Adipose tissue (tissue), 3 donors: ENCODE measurements around the gene DYRK1B. TPM values are rescaled to one million over a fixed set of nuclear protein-coding genes. Genes with fewer than 3 reads are reported as not detected.
"Not testable (repeated sequence)": the region's sequence is repeated elsewhere in the genome, so short reads cannot be mapped to it uniquely, and the experiment has no call there.

ENCODE experiments used
- H3K27ac ChIP-seq: one replicate; pipeline ENCODE4 v1.5.1; 2013; ENCODE audit warnings: low read depth, low read length
- WGBS, 3 donors: extraction: QIAGEN DNeasy Blood & Tissue Kit; methylation state at CpG; one replicate each; pipeline ENCODE4 v1.1.7; 2013; 5-methylcytosine and 5-hydroxymethylcytosine counted together
- polyA plus RNA-seq, 3 donors: library from polyadenylated mRNA; stranded (reverse); fragments of 200-250 nt; gene quantifications; one replicate each; pipeline ENCODE4 v1.2.3, GENCODE V29; 2013
- donor health status: healthy with polysubstance abuse.
- donor health status: Bipolar disorder and iron deficiency.
- donor health status: healthy.

The DYRK1B gene
- 10 to 100 TPM in 1 of 3 donors, 1 to 10 TPM in 2; 5.4 to 16.4 (median 7.4) TPM for polyA plus RNA-seq

DNA sequence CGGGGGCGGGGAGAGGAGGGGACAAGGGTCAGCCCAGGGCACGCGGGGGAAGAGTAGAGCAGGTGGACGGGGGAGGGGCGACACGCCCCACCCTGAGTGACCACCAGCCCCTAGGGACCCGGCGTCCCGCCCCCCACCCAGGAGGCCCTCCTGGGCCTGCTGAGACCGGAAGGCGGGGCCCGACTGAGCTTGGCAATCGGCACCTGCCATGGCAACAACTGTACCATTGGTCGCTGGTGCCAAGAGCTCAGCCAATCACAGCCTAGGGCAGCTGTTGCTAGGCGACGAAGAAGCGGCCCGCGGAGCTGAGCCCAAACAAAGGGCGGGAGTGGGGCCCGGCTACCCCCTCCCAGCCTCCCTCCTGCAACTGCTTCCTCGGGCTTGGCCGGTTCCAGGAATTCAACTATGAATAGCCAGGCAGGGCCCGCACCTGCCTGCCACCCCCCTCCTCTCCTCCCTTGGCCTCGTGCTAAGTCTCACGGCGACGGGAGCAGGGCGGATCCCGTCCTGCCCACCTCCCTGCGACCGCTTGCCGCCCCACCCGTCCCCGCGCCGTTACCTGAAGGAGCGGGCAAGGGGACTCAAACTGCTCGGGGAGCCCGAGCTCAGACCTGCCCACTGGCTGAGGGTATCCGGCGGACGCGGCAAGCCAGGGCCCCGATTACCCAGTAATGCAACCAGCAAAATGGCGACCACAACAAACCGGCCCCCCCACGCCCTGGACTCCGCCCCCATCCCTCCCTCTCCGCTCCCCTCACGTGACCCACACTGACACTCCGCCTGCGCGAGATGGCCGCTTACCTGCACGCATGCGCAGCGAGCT, at the start of gene DYRK1B:
TSS of gene DYRK1B (minus strand) at position 699 of the 823 bp plus-strand sequence. CDS start 2,295 bp downstream, outside the sequence.
- H3K27ac ChIP-seq = no peak within 1 kb of the TSS
- WGBS, 3 donors = 0% methylated on average over 52 to 58 of the region's 59 CpGs

DNA sequence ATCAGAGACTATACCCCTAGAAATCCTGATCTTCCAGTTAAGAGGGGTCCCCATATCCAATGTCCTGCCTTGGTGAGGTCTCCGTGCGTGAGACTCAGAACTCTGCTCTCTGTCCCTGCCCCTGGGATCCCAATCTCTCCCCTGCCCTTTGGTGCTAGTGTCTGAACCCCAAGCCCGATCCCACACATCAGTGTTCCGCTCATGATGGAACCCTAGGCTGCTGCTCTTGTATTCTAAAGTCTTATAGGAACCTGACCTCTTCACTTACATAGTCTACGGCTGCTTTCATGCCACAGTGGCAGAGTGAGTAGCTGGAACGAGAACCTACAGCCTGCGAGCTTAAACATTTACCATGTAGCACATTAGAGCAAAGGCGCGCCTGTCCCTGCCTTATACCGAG, 48.7 kb upstream of the DYRK1B start:
- 74 to 91% (median 82%) methylated on average over 4 to 6 of the region's 10 CpGs for WGBS, 3 donors
- H3K27ac ChIP-seq = not testable (repeated sequence)

DNA sequence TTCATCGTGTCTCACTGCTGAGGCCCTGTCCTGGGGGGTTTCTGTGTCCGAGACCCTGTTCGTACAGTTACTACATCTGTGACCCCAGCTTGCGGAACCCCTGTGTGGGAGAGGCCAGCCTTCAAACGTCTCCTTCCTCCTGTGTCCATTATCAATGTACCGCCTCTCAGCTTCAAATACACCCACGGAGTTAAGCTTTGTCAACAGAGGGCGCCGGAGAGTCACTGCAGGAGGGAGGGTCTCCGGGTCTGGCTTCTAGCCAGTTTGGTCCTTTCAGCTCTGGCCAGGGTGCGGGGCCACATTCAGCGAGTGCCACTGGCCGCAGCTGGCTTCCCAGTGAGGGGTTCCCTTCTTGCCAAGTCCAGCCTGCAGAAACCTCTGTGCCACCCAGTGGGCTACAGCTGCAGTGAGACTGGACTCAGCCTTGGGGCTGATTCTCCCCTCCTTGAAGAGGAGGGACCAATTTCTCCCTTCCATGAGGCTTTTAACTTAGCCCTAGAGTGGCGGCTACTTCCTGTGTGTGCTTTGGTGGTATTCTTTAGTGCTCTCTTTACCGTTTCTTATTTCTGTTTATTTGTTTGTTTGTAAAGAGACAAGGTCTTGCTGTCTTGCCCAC, 47.6 kb upstream of the DYRK1B start:
- not testable (repeated sequence) for H3K27ac ChIP-seq
- 4 to 13% (median 8%) methylated on average over 15 of the region's 15 CpGs for WGBS, 3 donors

DNA sequence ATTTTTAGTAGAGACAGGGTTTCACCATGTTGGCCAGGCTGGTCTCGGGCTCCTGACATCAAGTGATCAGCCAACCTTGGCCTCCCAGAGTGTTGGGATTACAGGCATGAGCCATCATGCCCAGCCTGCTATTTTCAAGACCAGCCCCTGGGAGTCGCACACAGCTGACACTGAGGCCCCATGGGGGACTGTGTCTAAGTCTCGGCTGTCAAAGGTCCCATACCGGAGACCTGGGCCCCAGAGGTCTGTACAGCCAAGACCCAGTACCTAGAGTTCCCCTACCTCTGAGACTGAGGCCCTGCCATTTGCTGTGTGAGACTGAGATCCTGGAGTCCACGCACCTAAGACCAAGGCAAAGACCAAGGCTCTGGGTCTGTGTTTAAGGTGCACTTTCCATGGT, 46.3 kb upstream of the DYRK1B start:
- H3K27ac ChIP-seq = not testable (repeated sequence)
- 86 to 96% (median 87%) methylated on average over 4 of the region's 5 CpGs for WGBS, 3 donors

DNA sequence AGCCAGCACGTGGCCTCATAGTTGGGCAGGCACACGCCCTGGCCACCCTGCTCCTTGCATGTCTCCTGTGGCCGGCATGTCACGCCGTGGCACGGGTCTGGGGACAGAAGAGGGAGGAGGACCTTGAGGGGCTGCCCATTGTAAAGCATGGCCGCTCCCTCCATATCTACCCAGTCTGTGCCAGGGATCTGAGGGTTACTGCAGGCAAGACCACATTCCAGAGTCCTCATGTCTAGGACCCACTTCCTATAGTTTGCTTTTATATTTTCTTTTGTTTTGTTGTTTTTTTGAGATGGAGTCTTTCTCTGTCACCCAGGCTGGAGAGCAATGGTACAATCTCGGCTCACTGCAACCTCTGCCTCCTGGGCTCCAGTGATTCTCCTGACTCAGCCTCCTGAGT, 45.8 kb upstream of the DYRK1B start:
- 100% methylated on average over 1 to 2 of the region's 8 CpGs; no CpG with 5 or more reads in 1 of the 3 donors for WGBS, 3 donors
- not testable (repeated sequence) for H3K27ac ChIP-seq

DNA sequence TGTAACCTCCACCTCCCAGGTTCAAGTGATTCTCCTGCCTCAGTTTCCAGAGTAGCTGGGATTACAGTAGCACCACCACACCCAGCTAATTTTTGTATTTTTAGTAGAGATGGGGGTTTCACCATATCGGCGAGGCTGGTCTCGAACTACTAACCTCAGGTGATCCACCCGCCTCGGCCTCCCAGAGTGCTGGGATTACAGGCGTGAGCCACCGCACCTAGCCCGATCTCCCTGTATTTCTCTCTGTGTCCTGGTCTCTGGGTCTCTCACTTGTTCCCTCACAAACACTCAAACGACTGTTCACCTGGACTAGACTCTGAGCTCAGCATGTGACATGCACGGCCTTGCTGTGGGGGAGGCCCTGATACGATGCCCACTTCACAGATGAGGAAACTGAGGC, 44.9 kb upstream of the DYRK1B start:
- H3K27ac ChIP-seq = not testable (repeated sequence)

DNA sequence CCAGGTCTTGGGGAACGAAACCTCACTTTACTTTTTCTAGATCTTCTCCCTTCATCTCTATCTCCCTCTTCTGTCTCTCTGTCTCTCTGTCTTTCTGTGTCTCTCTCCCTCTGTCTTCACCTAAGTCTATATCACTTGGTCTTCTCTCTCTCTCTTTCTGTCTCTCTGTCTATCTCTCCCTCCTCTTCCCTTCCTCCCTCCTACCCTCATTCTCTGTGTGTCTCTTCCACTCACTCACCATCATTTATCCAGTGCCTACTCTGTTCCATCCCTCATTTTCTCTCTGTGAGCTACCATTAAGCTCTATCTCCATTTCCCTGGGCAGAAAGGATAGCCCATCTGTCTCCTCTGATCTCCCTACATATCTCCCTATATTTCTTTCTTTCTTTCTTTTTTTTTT, 44.4 kb upstream of the DYRK1B start:
- 88 to 100% (median 89%) methylated on average over 1 of the region's 1 CpG for WGBS, 3 donors
- H3K27ac ChIP-seq = no peak overlapping the region

More for the DNA sequence above, 44.9 kb upstream of the DYRK1B start:
- WGBS, 3 donors = 83 to 93% (median 85%) methylated on average over 10 to 11 of the region's 11 CpGs

DNA sequence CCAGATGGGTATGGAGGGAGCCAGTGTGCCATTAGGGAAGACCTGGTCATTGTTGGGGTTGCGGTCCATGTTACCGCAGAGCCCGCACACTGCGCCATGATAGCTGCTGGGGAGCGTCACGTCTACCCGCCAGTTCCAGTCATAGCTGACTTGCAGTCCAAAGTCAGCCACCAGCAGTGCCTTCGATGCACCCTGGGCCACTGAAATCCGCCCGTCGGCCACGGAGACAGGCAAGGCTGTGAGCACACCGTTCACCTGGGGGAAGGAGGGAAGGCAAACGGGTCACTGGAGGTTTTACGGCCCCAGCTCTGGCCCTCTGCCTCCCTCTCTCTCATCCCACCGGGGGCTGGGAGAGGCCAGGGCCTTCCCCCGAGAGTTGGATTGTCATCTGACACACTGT, 44.0 kb upstream of the DYRK1B start:
- 84 to 88% (median 85%) methylated on average over 13 to 15 of the region's 17 CpGs for WGBS, 3 donors
- H3K27ac ChIP-seq = not testable (repeated sequence)

DNA sequence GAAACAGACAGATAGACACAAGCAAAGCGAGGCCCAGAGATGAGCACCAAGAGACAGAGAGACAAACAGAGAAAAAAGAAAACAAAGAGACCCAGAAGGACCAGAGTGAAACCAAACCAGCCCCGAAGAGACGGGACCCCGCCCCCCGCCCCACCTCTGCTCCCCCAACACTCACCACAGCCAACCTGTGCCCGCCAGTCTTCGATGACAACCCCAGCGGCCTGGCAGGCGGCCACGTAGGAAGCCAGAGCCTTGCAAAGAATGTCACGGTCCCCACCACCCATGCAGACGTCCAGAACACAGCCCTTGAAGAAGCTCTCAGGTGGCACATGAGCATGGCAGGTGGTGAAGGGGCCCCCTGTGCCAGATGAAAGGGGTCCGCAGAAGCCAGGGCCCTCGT, 43.5 kb upstream of the DYRK1B start:
- 70 to 80% (median 73%) methylated on average over 10 to 14 of the region's 14 CpGs for WGBS, 3 donors

DNA sequence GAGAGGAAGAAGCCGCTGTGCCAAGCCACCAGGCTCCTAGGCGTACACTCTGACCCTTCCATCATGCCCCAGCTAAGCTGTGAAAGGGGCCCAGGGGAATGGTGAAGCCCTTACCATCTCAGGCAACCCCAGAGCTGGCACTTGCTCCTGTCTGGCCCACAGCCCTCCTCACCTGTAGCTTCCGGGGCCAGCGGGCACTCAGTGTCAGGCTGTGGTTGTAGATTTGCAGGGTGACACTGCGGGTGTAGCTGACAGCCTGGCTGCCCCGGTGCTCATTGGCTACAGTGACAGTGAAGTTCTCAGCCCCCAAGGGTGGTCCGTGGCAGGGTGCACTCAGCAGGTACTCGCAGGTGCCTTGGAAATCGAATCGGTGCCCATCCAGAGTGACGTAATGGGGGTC, 42.5 kb upstream of the DYRK1B start:
- WGBS, 3 donors = 87 to 96% (median 93%) methylated on average over 2 of the region's 11 CpGs

More for the DNA sequence above, 43.5 kb upstream of the DYRK1B start:
- H3K27ac ChIP-seq = not testable (repeated sequence)

DNA sequence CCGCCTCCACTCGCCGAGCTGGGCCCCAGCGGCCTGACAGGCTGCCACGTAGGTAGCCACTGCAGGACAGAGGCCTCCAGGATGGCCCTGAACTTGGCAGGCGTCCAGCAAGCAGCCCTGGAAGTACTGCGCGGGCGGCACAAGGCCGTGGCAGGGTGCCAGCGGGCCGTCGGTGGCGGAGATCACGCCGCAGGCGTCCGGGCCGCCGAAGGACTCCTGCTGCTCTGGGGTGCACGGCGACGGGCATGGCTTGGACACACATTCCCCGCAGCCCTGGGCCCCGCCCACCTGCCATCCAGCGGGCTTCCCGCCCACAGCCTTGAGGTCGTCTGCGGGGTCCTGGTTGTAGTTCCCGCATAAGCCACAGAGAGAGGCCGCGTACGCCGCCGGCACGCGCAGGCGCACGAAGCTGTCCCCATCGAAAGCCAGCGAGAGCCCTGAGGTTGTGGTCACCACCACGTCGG, 41.5 kb upstream of the DYRK1B start:
- WGBS, 3 donors = 48 to 60% (median 48%) methylated on average over 30 to 43 of the region's 43 CpGs
- not testable (repeated sequence) for H3K27ac ChIP-seq

More for the DNA sequence above, 42.5 kb upstream of the DYRK1B start:
- not testable (repeated sequence) for H3K27ac ChIP-seq

DNA sequence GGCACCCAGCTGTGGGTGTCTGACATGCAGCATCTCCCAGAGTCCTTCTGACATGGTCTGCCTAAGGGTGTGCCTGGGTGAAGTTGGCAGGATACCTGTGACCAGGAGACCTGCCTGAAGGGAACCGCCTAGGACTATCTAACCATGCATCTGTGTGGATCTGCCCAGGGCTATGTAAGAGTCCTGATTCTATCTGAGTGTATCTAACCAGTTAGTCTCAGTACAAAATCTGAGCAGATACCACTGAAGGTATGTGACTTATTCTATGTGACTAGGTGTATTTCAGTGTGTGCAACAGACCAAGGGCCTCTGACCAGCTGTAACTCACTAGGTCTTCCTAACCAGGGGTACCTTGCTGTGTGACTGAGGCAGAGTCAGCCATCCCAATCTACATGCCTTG, 40.4 kb upstream of the DYRK1B start:
- 81 to 90% (median 86%) methylated on average over 1 of the region's 1 CpG for WGBS, 3 donors
- H3K27ac ChIP-seq = no peak overlapping the region

DNA sequence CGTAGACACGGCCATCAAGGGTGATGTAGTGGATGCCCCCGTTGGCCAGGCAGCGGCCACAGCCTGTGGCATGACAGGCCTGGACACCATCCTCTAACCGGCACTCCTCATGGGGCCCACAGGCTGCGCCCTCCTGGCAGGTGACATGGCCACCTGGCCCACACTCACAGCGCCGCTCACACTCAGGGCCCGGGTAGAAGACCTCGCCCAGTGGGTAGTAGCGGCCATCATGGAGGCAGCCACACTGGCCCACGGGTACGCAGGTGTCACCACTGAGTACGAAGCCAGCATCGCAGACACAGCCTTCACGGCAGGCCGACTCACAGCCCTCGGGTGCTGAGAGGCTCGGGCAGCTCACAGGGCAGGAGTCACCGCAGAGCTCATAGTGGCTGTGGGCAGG, 39.4 kb upstream of the DYRK1B start:
- 90 to 94% (median 92%) methylated on average over 20 of the region's 20 CpGs for WGBS, 3 donors
- H3K27ac ChIP-seq = no peak overlapping the region

DNA sequence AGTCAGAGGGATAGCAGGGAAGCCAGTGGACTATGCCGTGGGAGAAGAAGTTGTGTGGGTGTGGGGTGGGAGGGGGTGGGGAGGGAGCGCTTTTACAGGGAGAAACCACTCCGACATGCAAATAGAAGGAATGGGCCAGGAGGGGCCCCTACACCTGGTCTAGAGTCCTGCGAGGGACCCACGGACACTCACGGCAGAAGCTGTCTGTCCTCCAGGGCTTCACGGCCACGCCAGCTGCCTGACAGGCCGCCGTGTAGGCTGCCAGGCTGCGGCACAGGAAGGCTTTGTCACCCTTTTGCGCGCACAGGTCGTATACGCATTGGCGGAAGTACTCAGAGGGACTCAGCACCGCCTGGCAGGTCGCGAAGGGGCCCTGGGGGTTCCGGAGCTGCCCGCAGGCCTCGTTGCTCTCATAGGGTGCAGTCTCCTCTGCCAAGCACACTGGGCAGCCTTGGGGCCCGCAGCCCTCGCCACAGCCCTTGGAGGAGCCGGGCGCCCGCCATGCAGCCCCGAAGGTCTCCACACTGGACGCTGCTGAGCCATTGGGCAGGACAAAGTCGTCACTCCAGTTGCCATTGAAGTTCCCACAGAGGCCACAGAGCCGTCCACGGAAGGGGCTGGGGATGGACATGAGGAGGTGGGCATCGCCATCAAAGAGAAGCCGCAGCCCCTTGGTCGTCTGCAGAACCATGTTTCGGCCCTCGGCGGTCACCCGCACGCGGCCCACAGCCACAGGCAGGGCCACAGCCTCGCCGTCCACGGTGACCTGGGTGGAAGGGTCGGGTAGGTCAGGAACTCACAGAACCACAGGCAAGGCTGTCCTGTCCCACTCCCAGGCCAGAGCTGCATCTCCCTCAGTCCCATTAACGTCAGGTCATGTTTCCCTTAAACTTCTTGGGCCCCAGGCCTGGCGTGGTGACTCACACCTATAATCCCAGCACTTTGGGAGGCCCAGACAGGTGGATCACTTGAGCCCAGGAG, 38.2 kb upstream of the DYRK1B start:
- WGBS, 3 donors = 88 to 92% (median 88%) methylated on average over 40 to 47 of the region's 47 CpGs
- H3K27ac ChIP-seq = no peak overlapping the region

DNA sequence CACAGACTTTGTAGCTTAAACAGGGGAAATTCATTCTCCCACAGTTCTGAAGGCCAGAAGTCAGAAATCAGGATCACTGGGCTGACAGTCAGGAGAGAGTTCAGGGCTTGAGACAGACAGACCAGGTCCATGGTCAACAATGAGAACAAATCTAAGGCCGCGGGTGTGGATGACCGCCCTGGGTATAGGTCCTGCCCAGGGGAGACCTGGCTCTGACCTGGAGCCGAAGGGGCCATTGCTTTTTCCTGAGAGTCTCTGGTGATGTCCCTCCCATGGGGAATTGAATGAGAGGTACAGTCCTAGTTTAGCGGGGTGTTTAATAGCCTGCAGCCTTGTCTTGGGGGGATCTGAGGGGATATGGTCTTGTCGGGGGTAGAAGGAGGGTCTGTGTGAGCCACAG, 37.4 kb upstream of the DYRK1B start:
- 94 to 97% (median 96%) methylated on average over 6 of the region's 6 CpGs for WGBS, 3 donors
- no peak overlapping the region for H3K27ac ChIP-seq

DNA sequence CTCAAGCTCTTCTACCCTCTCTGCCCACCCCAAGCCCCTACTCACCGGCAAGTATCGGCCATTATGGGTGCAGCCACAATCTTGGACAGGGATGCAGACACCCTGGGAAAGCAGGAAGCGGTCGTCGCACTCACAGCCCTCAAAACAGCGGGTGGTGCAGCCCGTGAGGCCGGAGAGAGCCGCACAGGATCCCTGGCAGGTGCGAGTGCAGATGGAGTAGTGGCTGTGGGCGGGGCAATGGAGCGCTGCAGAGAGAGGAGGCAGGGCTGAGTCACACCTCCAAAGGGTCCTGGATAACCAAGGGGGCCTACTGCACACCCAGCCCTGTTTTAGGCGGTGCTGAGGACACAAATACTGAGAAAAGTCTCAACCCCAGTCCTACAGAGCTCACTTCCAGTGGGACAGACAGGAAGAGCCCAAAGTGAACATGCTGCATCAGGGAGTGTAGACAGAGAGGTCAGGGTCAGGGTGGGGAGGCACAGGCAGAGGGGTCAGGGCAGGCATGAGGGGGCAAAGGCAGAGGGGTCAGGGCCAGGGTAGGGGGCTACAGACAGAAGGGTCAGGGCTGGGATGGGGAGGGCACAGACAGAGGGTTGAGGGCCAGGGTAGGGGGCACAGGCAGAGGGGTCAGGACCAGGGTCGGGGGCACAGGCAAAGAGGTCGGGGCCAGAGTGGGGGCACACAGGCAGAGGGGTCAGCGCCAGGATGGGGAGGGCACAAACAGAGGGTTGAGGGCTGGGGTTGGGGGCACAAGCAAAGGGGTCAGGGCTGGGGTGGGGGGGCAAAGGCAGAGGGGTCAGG, 36.4 kb upstream of the DYRK1B start:
- WGBS, 3 donors = 50 to 53% (median 52%) methylated on average over 16 of the region's 16 CpGs
- no peak overlapping the region for H3K27ac ChIP-seq

DNA sequence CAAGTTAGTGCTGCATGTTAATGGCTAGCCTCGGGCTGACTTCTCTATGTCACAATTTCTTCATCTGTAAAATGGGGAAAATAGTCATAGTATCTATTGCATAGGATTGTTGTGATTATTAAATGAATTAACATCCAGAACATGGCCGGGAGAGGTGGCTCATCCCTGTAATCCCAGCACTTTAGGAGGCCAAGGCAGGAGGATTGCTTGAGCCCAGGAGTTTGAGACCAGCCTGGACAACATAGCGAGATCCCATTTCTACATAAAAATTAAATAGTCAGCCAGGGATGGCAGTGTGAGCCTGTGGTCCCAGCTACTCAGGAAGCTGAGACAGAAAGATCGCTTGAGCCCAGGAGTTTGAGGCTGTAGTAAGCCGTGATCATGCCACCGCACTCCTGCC, 34.0 kb upstream of the DYRK1B start:
- H3K27ac ChIP-seq = no peak overlapping the region
- 92 to 94% (median 93%) methylated on average over 6 of the region's 6 CpGs for WGBS, 3 donors

DNA sequence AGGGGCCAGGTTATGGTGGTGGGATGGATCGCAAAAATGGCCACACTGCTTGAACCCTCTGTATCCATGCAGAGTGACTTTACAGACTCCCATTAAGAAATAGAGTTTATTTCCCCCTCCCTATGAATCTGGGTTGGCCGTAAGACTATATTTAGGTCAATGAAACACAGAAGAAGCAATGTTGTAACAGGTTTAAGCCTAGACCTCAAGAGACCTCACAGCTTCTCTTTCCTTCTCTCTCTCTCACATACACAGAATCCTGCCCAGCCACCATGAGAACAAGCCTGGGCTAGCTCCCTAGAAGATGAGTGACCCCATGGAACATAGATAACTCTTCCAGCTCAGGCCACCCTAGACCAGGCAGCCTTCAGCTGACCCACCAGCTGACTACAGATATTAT, 33.2 kb upstream of the DYRK1B start:
- H3K27ac ChIP-seq = no peak overlapping the region
- WGBS, 3 donors = 86 to 95% (median 87%) methylated on average over 2 of the region's 2 CpGs
